Upper lobe of left lung (tissue), 4 donors: ENCODE measurements around the gene TPP2.

Experiments
- CTCF ChIP-seq, 6 experiments: fragments of 450-650 bp in 4 of 6; fragments of 200-600 bp in 2 of 6; sonication (generic) in 2 of 6; IDR thresholded peaks; one replicate each; pipeline ENCODE4 v1.5.1; 2016 to 2019; ENCODE audit warnings: antibody characterized with exemption in 6 of 6
- EP300 ChIP-seq, 4 donors: sonication (generic); formaldehyde crosslinking; IDR thresholded peaks; one replicate each; pipeline ENCODE4 v1.5.1; 2017; ENCODE audit warnings: antibody characterized with exemption in 4 of 4, control low read depth in 2 of 4
- POLR2A ChIP-seq, 4 donors: fragments of 450-650 bp; IDR thresholded peaks; one replicate each; pipeline ENCODE4 v1.5.1; 2016 to 2017; ENCODE audit warnings: antibody characterized with exemption in 4 of 4, mild to moderate bottlenecking in 2 of 4
- POLR2AphosphoS5 ChIP-seq, 2 donors: sonication (generic); formaldehyde crosslinking; IDR thresholded peaks; one replicate each; pipeline ENCODE4 v1.5.1; 2017; ENCODE audit warnings: antibody characterized with exemption in 2 of 2

DNA sequence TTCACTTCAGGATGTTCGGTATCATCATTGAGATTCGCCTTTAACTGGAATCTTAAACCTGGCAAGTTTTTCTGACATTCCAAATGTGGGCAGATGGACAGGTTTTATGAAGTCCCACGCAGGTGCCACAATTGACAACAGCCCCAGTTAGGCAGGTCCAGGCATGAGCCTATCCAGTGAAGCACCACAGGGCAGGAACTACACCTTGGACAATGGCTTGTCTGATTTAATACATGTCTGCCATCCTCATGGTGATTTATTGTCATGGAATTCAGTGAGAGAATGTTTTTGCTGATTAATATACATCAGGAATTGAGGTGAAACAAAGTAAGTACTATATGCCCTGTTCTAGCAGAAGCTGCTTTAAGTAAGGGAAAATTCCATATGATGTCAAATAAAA lies 10.2 kb upstream of the TPP2 start:
- TF ChIP-seq CTCF (IDR thresholded peaks at IDR 0.05) (no peak), POLR2A (IDR thresholded peaks at IDR 0.05) (no peak), POLR2AphosphoS5 (IDR thresholded peaks at IDR 0.05) (no peak), EP300 (IDR thresholded peaks at IDR 0.05) (no peak)
